Suppressor macrophage treated with lipopolysaccharide for 1 hour (primary cell): ENCODE measurements around the gene DLGAP1.

Source experiments
- DNase-seq, 3 donors: peaks; one replicate each; pipeline ENCODE4 v3.0.0-alpha.2; 2020 to 2022

DLGAP1 gene

GRCh38 chr18:4285525-4285924 is 169.6 kb downstream of the DLGAP1 start:
- DNase-seq: no peak

- DNase-seq: no peak
Observed at GRCh38 chr18:4284528-4284927, 170.6 kb downstream of the DLGAP1 start.

GRCh38 chr18:4283746-4284291 is 171.3 kb downstream of the DLGAP1 start:
- DNase-seq: no peak

- DNase-seq: no peak
Observed at GRCh38 chr18:4282954-4283353, 172.2 kb downstream of the DLGAP1 start.

GRCh38 chr18:4276953-4277585 is 178.0 kb downstream of the DLGAP1 start:
- DNase-seq: no peak

GRCh38 chr18:4271952-4272351 is 183.2 kb downstream of the DLGAP1 start:
- no peak for DNase-seq

- no peak for DNase-seq
Observed at GRCh38 chr18:4270988-4271387, 184.1 kb downstream of the DLGAP1 start.

- DNase-seq: no peak
Observed at GRCh38 chr18:4270016-4270415, 185.1 kb downstream of the DLGAP1 start.

GRCh38 chr18:4267641-4268040 is 187.5 kb downstream of the DLGAP1 start:
- no peak for DNase-seq

- no peak for DNase-seq
Observed at GRCh38 chr18:4264347-4264791, 190.7 kb downstream of the DLGAP1 start.

- DNase-seq: no peak
Observed at GRCh38 chr18:4260107-4260506, 195.0 kb downstream of the DLGAP1 start.

GRCh38 chr18:4256766-4257417 is 198.2 kb downstream of the DLGAP1 start:
- no peak for DNase-seq

- DNase-seq: no peak
Observed at GRCh38 chr18:4254840-4255239, 200.3 kb downstream of the DLGAP1 start.

GRCh38 chr18:4252829-4253228 is 202.3 kb downstream of the DLGAP1 start:
- DNase-seq: no peak

- no peak for DNase-seq
Observed at GRCh38 chr18:4251873-4252272, 203.2 kb downstream of the DLGAP1 start.

- no peak for DNase-seq
Observed at GRCh38 chr18:4251206-4251605, 203.9 kb downstream of the DLGAP1 start.

- DNase-seq: no peak
Observed at GRCh38 chr18:4250141-4250540, 205.0 kb downstream of the DLGAP1 start.

- DNase-seq: no peak
Observed at GRCh38 chr18:4248686-4249085, 206.4 kb downstream of the DLGAP1 start.

GRCh38 chr18:4246374-4246773 is 208.7 kb downstream of the DLGAP1 start:
- no peak for DNase-seq

- no peak for DNase-seq
Observed at GRCh38 chr18:4245456-4245855, 209.7 kb downstream of the DLGAP1 start.

GRCh38 chr18:4242431-4243161 is 212.5 kb downstream of the DLGAP1 start:
- DNase-seq: no peak

- DNase-seq: no peak
Observed at GRCh38 chr18:4241090-4241617, 214.0 kb downstream of the DLGAP1 start.

- DNase-seq: no peak
Observed at GRCh38 chr18:4238966-4239365, 216.1 kb downstream of the DLGAP1 start.

GRCh38 chr18:4237664-4238041 is 217.5 kb downstream of the DLGAP1 start:
- DNase-seq: no peak
